ENCODE data around the gene NLRC4.
A peak's percentile ranks its signal among the peaks of the same experiment; 100 is the strongest.

The NLRC4 gene

GRCh38 chr2:32272279-32272678, 7.6 kb upstream of the NLRC4 start:
- Mint-ChIP-seq H3K27me3 (peaks cover 2% of the 10 kb centered on the region), H3K36me3 (ENCODE audit: low read depth) (no peaks in the 10 kb centered on the region), H3K9me3 (no peaks in the 10 kb centered on the region), H3K27ac (no peak overlapping the region), H3K4me3 (no peak overlapping the region), H3K4me1 (ENCODE audit: low read depth) (peaks cover under 1% of the 10 kb centered on the region)
- intact Hi-C loops (cut with micrococcal nuclease): no loop called here

- intact Hi-C loops (cut with micrococcal nuclease): no loop called here
- H3K36me3 Mint-ChIP-seq (ENCODE audit: low read depth): no peaks in the 10 kb centered on the region
- peaks cover 2% of the 10 kb centered on the region for H3K27me3 Mint-ChIP-seq
- H3K27ac Mint-ChIP-seq: no peak overlapping the region
- H3K4me1 Mint-ChIP-seq (ENCODE audit: low read depth): no peaks in the 10 kb centered on the region
- H3K4me3 Mint-ChIP-seq: no peak overlapping the region
- H3K9me3 Mint-ChIP-seq: no peaks in the 10 kb centered on the region
These were observed 6.4 kb upstream of the NLRC4 start for GRCh38 chr2:32271063-32271462.

DNA sequence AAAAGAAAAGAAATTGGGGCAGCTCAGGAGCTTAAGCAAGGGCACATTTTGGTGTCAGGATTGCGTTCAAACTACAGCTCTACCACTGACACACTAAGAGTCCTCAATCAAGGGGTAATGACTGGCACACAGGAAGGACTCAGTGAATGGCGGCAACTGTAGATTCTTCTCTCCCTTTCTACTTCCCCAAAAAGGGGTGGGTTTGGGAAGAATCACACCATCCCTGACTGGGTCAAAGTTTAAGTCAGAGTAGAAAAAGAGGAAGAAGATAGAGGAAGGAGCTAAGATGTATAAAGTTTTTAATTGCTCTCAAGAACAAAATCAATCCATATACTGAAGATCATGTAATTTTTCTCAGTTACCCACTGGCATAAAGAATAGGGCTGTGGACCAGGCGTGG, 2.6 kb downstream of the NLRC4 start:
- Mint-ChIP-seq H3K4me1 (ENCODE audit: low read depth) (peaks cover 67% of the 10 kb centered on the region), H3K36me3 (ENCODE audit: low read depth) (peaks cover 22% of the 10 kb centered on the region), H3K4me3 (peak overlapping the region; percentile 57), H3K27ac (peak overlapping the region; percentile 92), H3K9me3 (no peaks in the 10 kb centered on the region), H3K27me3 (no peaks in the 10 kb centered on the region)
- intact Hi-C loops (cut with micrococcal nuclease): loop anchor here (2.0 to 5.0 kb wide), 2 partner anchors 17 to 35 kb away; no protein-coding TSS in a partner anchor

- peaks cover 27% of the 10 kb centered on the region for H3K36me3 Mint-ChIP-seq (ENCODE audit: low read depth)
- H3K4me3 Mint-ChIP-seq: no peak overlapping the region
- H3K27ac Mint-ChIP-seq: no peak overlapping the region
- no peaks in the 10 kb centered on the region for H3K9me3 Mint-ChIP-seq
- no peaks in the 10 kb centered on the region for H3K27me3 Mint-ChIP-seq
- intact Hi-C loops (cut with micrococcal nuclease): loop anchor here (5.0 kb wide), 1 partner anchor 37 kb away; no protein-coding TSS in a partner anchor
- peaks cover 61% of the 10 kb centered on the region for H3K4me1 Mint-ChIP-seq (ENCODE audit: low read depth)
These were observed 4.3 kb downstream of the NLRC4 start for GRCh38 chr2:32260376-32260775.

- H3K36me3 Mint-ChIP-seq (ENCODE audit: low read depth): peaks cover 43% of the 10 kb centered on the region
- intact Hi-C loops (cut with micrococcal nuclease): no loop called here
- peak overlapping the region; percentile 16 for H3K27ac Mint-ChIP-seq
- no peaks in the 10 kb centered on the region for H3K9me3 Mint-ChIP-seq
- peaks cover 40% of the 10 kb centered on the region for H3K4me1 Mint-ChIP-seq (ENCODE audit: low read depth)
- H3K4me3 Mint-ChIP-seq: no peak overlapping the region
- H3K27me3 Mint-ChIP-seq: no peaks in the 10 kb centered on the region
These were observed 6.4 kb downstream of the NLRC4 start for GRCh38 chr2:32258242-32258641.

- intact Hi-C loops (cut with micrococcal nuclease): no loop called here
- peaks cover 85% of the 10 kb centered on the region for H3K36me3 Mint-ChIP-seq (ENCODE audit: low read depth)
- no peaks in the 10 kb centered on the region for H3K9me3 Mint-ChIP-seq
- no peak overlapping the region for H3K27ac Mint-ChIP-seq
- H3K4me1 Mint-ChIP-seq (ENCODE audit: low read depth): peaks cover 4% of the 10 kb centered on the region
- H3K4me3 Mint-ChIP-seq: no peak overlapping the region
- H3K27me3 Mint-ChIP-seq: no peaks in the 10 kb centered on the region
These were observed 14.4 kb downstream of the NLRC4 start for GRCh38 chr2:32250290-32250689.

GRCh38 chr2:32249731-32250236, 14.9 kb downstream of the NLRC4 start:
- no peaks in the 10 kb centered on the region for H3K27me3 Mint-ChIP-seq
- intact Hi-C loops (cut with micrococcal nuclease): no loop called here
- H3K4me1 Mint-ChIP-seq (ENCODE audit: low read depth): peaks cover 4% of the 10 kb centered on the region
- H3K9me3 Mint-ChIP-seq: no peaks in the 10 kb centered on the region
- no peak overlapping the region for H3K4me3 Mint-ChIP-seq
- peaks cover 85% of the 10 kb centered on the region for H3K36me3 Mint-ChIP-seq (ENCODE audit: low read depth)
- no peak overlapping the region for H3K27ac Mint-ChIP-seq

DNA sequence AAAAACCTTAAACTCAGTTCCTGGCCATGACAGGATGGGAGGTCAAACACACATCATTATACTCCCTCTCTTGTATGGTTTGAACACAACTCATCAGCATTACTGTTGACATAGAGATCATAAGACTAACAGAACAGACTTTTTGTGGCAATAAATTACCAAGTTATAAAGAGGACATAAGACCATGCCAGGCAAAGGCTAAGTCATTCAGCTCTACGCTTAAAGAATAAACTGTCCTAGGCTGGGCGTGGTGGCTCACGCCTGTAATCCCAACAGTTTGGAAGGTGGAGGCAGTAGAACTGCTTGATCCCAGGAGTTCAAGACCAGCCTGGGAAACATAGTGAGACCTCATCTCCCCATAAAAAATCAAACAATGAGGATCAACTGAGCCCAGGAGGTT, 16.4 kb downstream of the NLRC4 start:
- Mint-ChIP-seq H3K27ac (no peak overlapping the region), H3K4me3 (no peak overlapping the region), H3K36me3 (ENCODE audit: low read depth) (peaks cover 89% of the 10 kb centered on the region), H3K9me3 (no peaks in the 10 kb centered on the region), H3K27me3 (no peaks in the 10 kb centered on the region), H3K4me1 (ENCODE audit: low read depth) (peaks cover 4% of the 10 kb centered on the region)
- intact Hi-C loops (cut with micrococcal nuclease): no loop called here

DNA sequence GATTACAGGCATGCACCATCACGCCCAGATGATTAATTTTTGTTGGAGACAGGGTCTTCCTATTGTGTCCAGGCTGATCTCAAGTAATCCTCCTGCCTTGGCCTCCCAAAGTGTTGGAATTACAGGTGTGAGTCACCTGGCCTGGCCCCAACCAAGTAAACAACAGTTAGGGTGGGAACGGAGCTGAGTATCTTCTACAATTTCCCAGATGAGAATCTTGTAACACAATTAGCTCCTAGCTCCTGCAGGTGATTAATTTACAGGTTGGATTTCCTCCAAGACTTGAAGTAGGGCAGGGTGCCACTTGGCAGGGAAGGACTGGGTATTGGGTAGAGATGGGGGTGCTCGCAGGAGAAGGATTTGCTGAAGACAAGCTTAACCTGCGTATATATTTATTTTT, 17.8 kb downstream of the NLRC4 start:
- intact Hi-C loops (cut with micrococcal nuclease): no loop called here
- Mint-ChIP-seq H3K27ac (peak overlapping the region; percentile 21), H3K9me3 (no peaks in the 10 kb centered on the region), H3K4me1 (ENCODE audit: low read depth) (peaks cover 4% of the 10 kb centered on the region), H3K27me3 (no peaks in the 10 kb centered on the region), H3K36me3 (ENCODE audit: low read depth) (peaks cover 91% of the 10 kb centered on the region), H3K4me3 (no peak overlapping the region)

GRCh38 chr2:32242331-32242730, 22.4 kb downstream of the NLRC4 start:
- H3K27ac Mint-ChIP-seq: no peak overlapping the region
- intact Hi-C loops (cut with micrococcal nuclease): no loop called here
- H3K4me1 Mint-ChIP-seq (ENCODE audit: low read depth): no peaks in the 10 kb centered on the region
- peaks cover 91% of the 10 kb centered on the region for H3K36me3 Mint-ChIP-seq (ENCODE audit: low read depth)
- H3K9me3 Mint-ChIP-seq: no peaks in the 10 kb centered on the region
- H3K4me3 Mint-ChIP-seq: no peak overlapping the region
- no peaks in the 10 kb centered on the region for H3K27me3 Mint-ChIP-seq

DNA sequence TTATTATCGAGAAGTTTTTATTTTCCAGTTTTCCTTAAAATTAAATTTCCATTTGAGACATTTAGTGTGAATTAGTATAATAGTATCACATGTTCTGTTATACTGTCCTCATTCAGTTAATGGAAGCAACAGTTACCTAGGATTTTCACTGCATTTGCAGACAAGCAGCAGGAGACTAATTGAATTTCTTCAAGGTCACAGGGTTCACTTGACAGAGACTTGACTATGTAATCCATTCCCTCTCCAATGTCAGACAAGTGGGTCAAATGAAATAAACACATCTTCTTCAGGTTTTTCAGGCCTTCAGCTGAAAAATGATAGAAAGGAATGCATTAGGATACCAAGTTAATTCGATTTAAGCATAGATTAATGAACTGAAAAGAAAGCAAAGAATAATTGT, 26.7 kb downstream of the NLRC4 start:
- no peak overlapping the region for H3K27ac Mint-ChIP-seq
- no peaks in the 10 kb centered on the region for H3K9me3 Mint-ChIP-seq
- intact Hi-C loops (cut with micrococcal nuclease): no loop called here
- peaks cover 93% of the 10 kb centered on the region for H3K36me3 Mint-ChIP-seq (ENCODE audit: low read depth)
- H3K27me3 Mint-ChIP-seq: no peaks in the 10 kb centered on the region
- no peaks in the 10 kb centered on the region for H3K4me1 Mint-ChIP-seq (ENCODE audit: low read depth)
- no peak overlapping the region for H3K4me3 Mint-ChIP-seq

- no peaks in the 10 kb centered on the region for H3K4me1 Mint-ChIP-seq (ENCODE audit: low read depth)
- peaks cover 93% of the 10 kb centered on the region for H3K36me3 Mint-ChIP-seq (ENCODE audit: low read depth)
- intact Hi-C loops (cut with micrococcal nuclease): no loop called here
- H3K27ac Mint-ChIP-seq: no peak overlapping the region
- H3K27me3 Mint-ChIP-seq: no peaks in the 10 kb centered on the region
- no peaks in the 10 kb centered on the region for H3K9me3 Mint-ChIP-seq
- H3K4me3 Mint-ChIP-seq: no peak overlapping the region
These were observed 27.2 kb downstream of the NLRC4 start for GRCh38 chr2:32237488-32237887.

- H3K4me1 Mint-ChIP-seq (ENCODE audit: low read depth): no peaks in the 10 kb centered on the region
- H3K27ac Mint-ChIP-seq: no peak overlapping the region
- no peaks in the 10 kb centered on the region for H3K9me3 Mint-ChIP-seq
- no peak overlapping the region for H3K4me3 Mint-ChIP-seq
- intact Hi-C loops (cut with micrococcal nuclease): no loop called here
- no peaks in the 10 kb centered on the region for H3K27me3 Mint-ChIP-seq
- H3K36me3 Mint-ChIP-seq (ENCODE audit: low read depth): peaks cover 92% of the 10 kb centered on the region
These were observed 29.4 kb downstream of the NLRC4 start for GRCh38 chr2:32235315-32235714.

GRCh38 chr2:32231959-32232358, 32.7 kb downstream of the NLRC4 start:
- H3K4me3 Mint-ChIP-seq: no peak overlapping the region
- no peaks in the 10 kb centered on the region for H3K9me3 Mint-ChIP-seq
- H3K36me3 Mint-ChIP-seq (ENCODE audit: low read depth): peaks cover 95% of the 10 kb centered on the region
- H3K4me1 Mint-ChIP-seq (ENCODE audit: low read depth): no peaks in the 10 kb centered on the region
- no peaks in the 10 kb centered on the region for H3K27me3 Mint-ChIP-seq
- intact Hi-C loops (cut with micrococcal nuclease): no loop called here
- H3K27ac Mint-ChIP-seq: no peak overlapping the region

- Mint-ChIP-seq H3K9me3 (no peaks in the 10 kb centered on the region), H3K27me3 (no peaks in the 10 kb centered on the region), H3K36me3 (ENCODE audit: low read depth) (peaks cover 90% of the 10 kb centered on the region), H3K27ac (no peak overlapping the region), H3K4me1 (ENCODE audit: low read depth) (no peaks in the 10 kb centered on the region), H3K4me3 (no peak overlapping the region)
- intact Hi-C loops (cut with micrococcal nuclease): no loop called here
These were observed 35.1 kb downstream of the NLRC4 start for GRCh38 chr2:32229635-32230034.

All from dendritic cell treated with granulocyte-macrophage colony-stimulating factor and Interleukin-4, amounts not matched to agents 40 ng/mL and 50 ng/mL, for 4 days (primary cell).